NCI-H526 treated with DMSO at 0.1 percent for 48 hours (cell line): ENCODE measurements around the gene IGSF3.

Experiments used
- DNase-seq: peaks from one replicate; lab custom pipeline; 2025; lab: John Stamatoyannopoulos, UW

The IGSF3 gene

GRCh38 chr1:116686175-116686574 is 18.6 kb upstream of the IGSF3 start:
- no peak for DNase-seq

DNA sequence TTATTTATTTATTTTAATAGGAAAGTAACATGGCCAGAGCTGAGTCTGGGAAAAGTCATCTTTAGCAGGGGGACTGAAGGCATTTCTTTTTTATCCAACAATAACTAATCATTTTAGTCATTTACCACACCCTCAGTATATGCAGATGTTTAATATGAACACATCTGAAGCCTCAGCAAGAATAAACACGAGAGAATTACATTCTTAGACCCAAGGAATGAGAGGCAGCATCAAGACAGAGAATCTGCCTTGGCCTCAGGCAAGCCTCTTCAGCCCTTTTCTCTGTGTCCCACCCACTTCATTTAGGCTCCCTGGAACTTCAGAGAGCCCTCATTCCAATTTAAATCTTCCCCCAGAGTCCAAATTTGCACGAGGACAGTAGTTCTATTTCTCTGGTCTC is 17.0 kb upstream of the IGSF3 start:
- DNase-seq, result no peak

GRCh38 chr1:116682641-116683221 is 15.2 kb upstream of the IGSF3 start:
- no peak for DNase-seq

DNA sequence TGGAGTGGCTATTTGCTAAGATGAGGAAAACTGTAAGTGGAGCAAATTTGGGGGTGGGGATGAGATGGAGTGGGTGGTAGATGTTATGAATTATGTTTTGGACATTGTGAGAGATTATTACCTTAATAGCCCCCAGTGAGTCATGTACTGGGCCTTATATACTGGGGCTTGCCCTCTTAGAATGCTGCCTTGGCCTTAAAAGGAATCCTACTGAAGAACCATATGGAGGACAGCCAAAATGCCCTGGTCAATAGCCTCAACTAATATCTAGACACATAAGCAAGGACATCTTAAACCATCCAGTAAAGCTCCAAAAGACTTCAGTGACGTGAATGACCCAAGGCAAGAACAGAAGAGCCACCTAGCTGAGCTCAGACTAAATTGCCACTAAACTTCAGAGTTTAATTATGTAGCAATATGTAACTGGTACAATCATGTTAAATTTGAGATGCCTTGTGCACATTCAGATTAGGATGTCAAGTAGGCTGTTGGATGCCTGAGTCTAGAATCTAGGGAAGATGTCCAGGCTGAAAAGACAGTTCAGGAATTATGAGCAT is 13.9 kb upstream of the IGSF3 start:
- DNase-seq, result no peak

DNA sequence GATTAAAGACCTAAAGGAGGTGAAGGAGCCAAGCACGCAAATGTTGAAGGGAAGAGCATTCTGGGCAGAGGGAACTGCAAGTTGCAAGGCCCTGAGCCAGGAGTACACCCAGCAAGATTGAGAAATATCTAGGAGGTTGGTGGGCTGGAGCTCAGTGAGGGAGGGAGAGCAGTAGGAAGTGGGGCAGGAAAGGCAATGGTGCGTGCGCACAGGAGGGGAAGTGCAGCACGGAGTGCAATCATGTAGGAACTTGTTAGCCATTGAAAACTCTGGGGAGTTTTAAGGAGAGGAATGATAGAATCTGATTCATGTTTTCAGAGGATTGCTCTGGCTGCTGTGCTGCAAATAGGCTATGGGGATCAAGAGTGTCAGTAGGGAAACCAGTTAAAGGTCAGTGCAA is 13.2 kb upstream of the IGSF3 start:
- no peak for DNase-seq

DNA sequence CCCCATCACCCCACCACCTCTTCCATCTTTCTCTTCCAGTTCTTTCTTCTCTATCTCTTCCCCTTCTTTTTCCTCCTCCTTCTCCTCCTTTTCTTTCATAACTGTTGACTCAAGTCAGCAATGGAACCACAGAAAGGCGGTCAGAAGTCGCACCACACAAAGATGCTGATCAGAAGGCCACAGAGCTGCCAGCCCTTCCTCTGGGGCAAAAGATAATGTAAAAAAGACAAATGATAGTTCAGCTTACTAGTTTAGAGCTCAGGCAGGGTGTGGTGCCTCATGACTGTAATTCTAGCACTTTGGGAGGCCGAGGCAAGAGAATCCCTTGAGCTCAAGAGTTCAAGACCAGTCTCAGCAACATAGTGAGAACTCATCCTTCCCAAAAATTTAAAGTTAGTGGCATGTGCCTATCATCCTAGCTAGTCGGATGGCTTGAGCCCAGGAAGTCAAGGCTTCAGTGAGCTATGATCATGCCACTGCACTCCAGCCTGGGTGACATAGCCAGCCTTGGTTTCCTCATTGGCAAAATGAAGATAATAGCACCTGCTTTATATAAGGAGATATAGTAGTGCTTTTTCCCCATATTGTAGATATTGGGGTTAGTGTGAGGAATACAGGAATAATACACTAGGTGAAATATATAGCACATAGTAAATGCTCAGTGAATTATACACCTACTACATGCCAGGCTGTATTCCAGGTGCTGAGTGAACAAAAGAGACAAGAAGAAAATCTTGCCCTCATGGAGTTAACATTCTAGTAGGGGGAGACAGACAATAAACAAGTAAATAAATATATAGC is 12.5 kb upstream of the IGSF3 start:
- DNase-seq, result no peak

- no peak for DNase-seq
Observed at GRCh38 chr1:116679091-116679827, 11.7 kb upstream of the IGSF3 start.

DNA sequence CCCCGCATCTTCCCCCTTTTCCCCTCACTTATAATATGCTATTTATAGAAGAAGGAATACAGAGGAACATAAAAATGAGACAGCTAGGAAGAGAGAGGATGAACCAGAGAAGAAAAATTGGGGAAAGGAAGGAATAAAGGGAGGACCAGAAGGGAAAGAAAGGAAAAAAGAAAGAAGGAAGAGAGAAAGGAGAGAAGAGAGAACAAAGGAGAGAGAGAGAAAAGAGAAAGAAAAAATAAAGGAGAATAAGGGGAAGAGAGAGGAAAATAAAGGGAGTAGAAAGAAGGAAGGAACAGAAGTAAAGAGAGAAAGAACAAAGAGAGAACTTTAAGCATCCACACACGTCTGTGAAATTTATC is 11.2 kb upstream of the IGSF3 start:
- DNase-seq, result no peak

DNA sequence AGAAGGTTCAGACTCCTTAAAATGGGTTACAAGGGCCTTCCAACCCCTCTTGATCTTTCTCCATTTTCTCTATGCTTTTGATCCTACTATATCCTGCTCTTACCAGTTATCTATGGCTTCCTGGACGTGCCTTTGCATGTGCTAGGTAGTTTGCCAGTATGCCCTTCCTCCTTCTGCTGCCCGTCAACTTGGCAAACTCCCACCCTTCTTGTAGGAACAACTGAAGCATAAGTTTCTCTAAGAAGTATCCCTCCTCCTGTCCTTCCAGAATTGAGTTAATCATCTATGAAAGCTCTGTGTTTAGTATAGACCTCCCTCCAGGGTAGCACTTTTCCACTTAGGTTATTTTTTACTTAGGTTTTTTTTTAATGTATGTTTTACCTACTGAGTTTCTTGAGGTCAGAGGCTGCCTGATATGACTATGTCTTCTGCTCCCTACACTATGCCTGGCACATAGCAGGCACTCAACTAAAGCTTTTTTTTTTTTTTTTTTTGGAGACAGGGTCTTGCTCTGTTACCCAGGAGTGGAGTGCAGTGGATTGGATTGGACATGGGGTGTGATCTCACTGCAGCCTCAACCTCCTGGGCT is 10.0 kb upstream of the IGSF3 start:
- no peak for DNase-seq

DNA sequence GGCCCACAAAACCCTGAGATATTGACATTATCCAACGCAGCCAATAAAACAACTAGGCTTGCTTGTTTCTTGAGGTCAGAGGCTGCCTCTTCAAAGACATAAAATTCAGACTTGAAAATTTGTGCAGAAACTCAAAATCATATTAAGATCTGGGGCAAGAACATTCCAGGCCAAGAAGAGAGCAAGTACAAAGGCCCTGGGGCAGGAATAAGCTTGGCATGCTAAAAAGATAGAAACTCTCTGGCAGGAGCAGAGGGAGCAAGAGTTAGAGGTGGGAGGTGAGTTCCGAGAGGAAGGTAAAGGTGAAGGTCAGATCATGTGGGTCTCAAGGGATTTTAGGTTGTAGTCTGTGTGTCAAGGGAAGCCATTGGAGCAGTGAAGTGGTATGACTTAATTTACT is 8.8 kb upstream of the IGSF3 start:
- no peak for DNase-seq

DNA sequence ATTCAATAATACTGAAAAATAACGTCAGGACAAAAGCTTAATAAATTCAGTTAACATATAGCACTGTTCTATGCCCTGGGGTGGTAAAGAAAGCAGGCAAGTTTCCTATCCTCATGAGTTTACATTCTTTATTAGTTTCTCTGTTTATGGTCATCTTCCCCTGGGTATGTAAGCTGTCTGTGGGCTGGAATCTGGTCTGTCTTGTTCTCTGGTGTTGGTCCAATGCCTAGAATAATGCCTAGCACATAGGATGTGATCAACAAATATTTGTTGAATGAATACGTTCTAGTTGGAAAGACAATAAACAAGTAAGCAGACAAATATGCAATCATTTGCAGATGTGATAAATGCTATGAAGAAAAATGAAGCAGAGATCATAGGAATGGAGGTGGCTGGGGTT is 7.2 kb upstream of the IGSF3 start:
- DNase-seq, result no peak

GRCh38 chr1:116674011-116674531 is 6.5 kb upstream of the IGSF3 start:
- DNase-seq, result no peak

DNA sequence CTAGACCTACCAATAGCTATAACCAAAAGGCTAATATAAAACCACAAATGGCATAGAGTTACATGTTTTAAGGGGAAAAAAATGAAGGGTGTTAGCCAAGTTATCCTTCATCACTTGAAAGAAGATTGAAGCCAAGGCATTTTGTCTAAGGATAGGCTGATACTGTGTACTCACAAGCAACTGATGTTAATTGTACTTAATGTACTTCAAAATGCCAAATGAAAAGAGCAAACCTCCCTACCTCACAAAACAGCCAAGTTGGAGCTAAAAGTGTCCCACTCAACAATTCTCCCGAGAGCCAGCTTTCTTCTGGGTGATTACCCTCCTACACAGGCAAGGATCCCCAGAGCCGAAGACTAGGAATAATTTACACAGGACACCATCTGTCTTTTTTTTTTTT is 4.4 kb upstream of the IGSF3 start:
- no peak for DNase-seq

- no peak for DNase-seq
Observed at GRCh38 chr1:116671072-116671760, 3.7 kb upstream of the IGSF3 start.

DNA sequence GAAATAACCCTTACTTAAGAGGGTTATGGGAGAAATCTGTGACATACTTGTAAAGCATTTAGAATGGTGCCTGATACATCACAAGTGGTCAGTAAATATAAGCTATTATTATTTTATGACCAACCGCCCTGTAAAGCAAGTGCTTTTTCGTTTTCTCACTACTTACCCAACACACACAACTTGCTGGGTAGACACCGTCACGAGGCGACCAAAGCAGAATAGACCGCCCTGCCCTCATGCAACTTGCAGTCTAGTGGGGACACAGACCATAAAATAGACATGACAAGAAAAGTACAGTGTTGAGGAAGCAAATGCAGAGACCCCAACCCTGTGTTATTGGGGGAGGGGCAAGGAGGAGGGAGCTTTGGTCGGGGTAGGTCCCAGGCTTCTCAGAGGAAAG is 744 bp upstream of the IGSF3 start:
- no peak for DNase-seq

DNA sequence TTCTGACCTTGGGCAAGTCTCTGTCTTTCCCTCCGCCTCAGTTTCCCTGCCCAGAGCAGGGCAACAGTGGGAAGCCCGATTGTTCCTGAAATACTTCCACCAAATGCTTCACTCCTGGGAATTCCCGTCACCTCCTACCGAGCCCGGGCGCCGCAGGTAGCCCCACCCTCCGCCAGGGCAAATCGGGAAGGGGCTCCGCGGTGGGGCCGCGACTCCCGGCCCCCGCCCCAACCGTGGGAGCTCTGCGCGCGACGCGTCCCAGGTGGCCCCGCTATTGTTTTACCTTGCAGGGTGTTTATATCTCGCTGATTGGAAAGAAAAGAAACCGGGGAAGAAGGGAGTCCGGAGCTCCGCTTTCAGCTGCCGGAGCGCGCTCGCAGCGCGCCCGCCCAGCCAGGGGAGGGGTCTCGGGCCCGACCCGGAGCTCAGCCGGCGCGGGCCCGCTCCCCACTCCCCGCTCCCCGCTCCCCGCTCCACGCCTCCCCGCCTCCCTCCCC is 407 bp downstream of the IGSF3 start:
- DNase-seq, result peak; percentile 53

GRCh38 chr1:116666187-116667077 is 1.1 kb downstream of the IGSF3 start:
- no peak for DNase-seq

- DNase-seq, result no peak
Observed at GRCh38 chr1:116664978-116665371, 2.6 kb downstream of the IGSF3 start.

DNA sequence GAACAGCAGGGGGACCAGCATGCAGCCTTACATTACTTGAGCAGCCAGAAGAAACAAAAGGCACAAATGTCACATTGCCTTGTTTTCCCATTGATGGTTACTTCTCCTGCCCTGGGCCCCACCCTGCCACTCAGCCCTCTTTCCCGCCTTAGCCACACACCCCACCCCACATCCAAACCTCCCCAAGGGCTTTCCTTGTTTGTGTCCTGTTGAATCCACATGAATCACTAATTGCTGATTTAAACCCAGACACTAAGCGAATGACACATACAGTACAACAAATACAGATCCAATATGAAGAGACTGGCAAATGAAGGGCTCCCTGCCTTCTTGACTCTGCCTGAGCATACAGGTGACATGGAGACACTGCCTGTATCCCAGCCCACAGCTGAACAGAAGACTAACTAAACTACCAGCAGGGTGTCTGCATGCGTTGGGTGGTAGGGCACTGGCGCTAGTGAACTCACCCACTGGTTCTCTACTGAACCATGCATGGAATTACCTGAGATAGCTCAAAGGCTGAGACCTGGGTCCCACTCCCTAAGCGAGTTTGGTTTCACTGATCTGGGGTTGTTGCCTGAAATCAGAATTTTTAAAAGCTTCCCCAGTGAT is 3.1 kb downstream of the IGSF3 start:
- DNase-seq, result no peak

GRCh38 chr1:116663821-116664220 is 3.7 kb downstream of the IGSF3 start:
- DNase-seq, result no peak
